RWPE2 (cell line): ENCODE data around the gene IBSP.

Experiments
- ATAC-seq: fragments of 200-7000 bp; cut with Tn5 transposase; 3 replicates; pipeline ENCODE4 v1.9.1; 2021; ENCODE audit warnings: low read depth
- DNase-seq: peaks from one replicate; pipeline ENCODE4 v3.0.0-alpha.2; 2020; ENCODE audit warnings: low spot score
- H3K27ac ChIP-seq: fragments of 450-650 bp; 2 replicates; pipeline ENCODE4 v1.5.1; 2017; ENCODE audit warnings: mild to moderate bottlenecking; ENCODE audit not compliant: poor library complexity, severe bottlenecking
- H3K27me3 ChIP-seq: fragments of 250-450 bp; sonication (Bioruptor Pico); 2 replicates; pipeline ENCODE4 v1.5.1; 2021; ENCODE audit warnings: mild to moderate bottlenecking, moderate library complexity; ENCODE audit not compliant: insufficient read depth, poor library complexity, severe bottlenecking
- H3K36me3 ChIP-seq: fragments of 250-450 bp; sonication (Bioruptor Pico); 2 replicates; pipeline ENCODE4 v1.5.1; 2020; ENCODE audit warnings: low read depth, mild to moderate bottlenecking, moderate library complexity
- H3K4me1 ChIP-seq: fragments of 250-450 bp; sonication (Bioruptor Pico); 2 replicates; pipeline ENCODE4 v1.5.1; 2021; ENCODE audit warnings: mild to moderate bottlenecking, moderate library complexity; ENCODE audit not compliant: insufficient read depth, poor library complexity, severe bottlenecking
- H3K4me3 ChIP-seq: fragments of 250-450 bp; sonication (Bioruptor Pico); 2 replicates; pipeline ENCODE4 v1.5.1; 2021; ENCODE audit warnings: mild to moderate bottlenecking, moderate library complexity; ENCODE audit not compliant: severe bottlenecking
- H3K9me3 ChIP-seq: fragments of 250-450 bp; sonication (Bioruptor Pico); 2 replicates; pipeline ENCODE4 v1.5.1; 2021; ENCODE audit warnings: mild to moderate bottlenecking, moderate library complexity; ENCODE audit not compliant: severe bottlenecking
- CTCF ChIP-seq: fragments of 450-650 bp; IDR thresholded peaks from one replicate; pipeline ENCODE4 v1.5.1; 2017; ENCODE audit warnings: mild to moderate bottlenecking, moderate library complexity; ENCODE audit not compliant: poor library complexity, severe bottlenecking

IBSP gene

GRCh38 chr4:87783781-87784180 is 15.6 kb upstream of the IBSP start:
- ATAC-seq (no peak), DNase-seq (no peak)
- Histone ChIP-seq H3K36me3 (no peaks in the 10 kb centered on the region), H3K4me3 (no peak overlapping the region), H3K4me1 (no peaks in the 10 kb centered on the region), H3K27ac (no peak overlapping the region), H3K9me3 (no peaks in the 10 kb centered on the region), H3K27me3 (no peaks in the 10 kb centered on the region)
- no peak for TF ChIP-seq CTCF

- Histone ChIP-seq H3K36me3 (no peaks in the 10 kb centered on the region), H3K27ac (no peak overlapping the region), H3K4me3 (no peak overlapping the region), H3K9me3 (no peaks in the 10 kb centered on the region), H3K4me1 (no peaks in the 10 kb centered on the region), H3K27me3 (no peaks in the 10 kb centered on the region)
- no peak for TF ChIP-seq CTCF
- no peak for DNase-seq
- no peak for ATAC-seq
Measured at GRCh38 chr4:87785731-87786509, 13.4 kb upstream of the IBSP start.

GRCh38 chr4:87802858-87803257 is 3.5 kb downstream of the IBSP start:
- Histone ChIP-seq H3K9me3 (no peaks in the 10 kb centered on the region), H3K4me1 (peaks cover 6% of the 10 kb centered on the region), H3K4me3 (no peak overlapping the region), H3K27me3 (no peaks in the 10 kb centered on the region), H3K36me3 (no peaks in the 10 kb centered on the region), H3K27ac (no peak overlapping the region)
- DNase-seq (no peak), ATAC-seq (no peak)
- TF ChIP-seq CTCF = no peak

- H3K4me1 ChIP-seq = peaks cover 6% of the 10 kb centered on the region
- no peak for ATAC-seq
- H3K27me3 ChIP-seq = no peaks in the 10 kb centered on the region
- TF ChIP-seq CTCF = no peak
- no peak overlapping the region for H3K27ac ChIP-seq
- DNase-seq = no peak
- H3K4me3 ChIP-seq = no peak overlapping the region
- H3K9me3 ChIP-seq = no peaks in the 10 kb centered on the region
- no peaks in the 10 kb centered on the region for H3K36me3 ChIP-seq
Measured at GRCh38 chr4:87803421-87803820, 4.1 kb downstream of the IBSP start.

- H3K9me3 ChIP-seq = no peaks in the 10 kb centered on the region
- no peak for TF ChIP-seq CTCF
- ATAC-seq (no peak), DNase-seq (no peak)
- no peaks in the 10 kb centered on the region for H3K27me3 ChIP-seq
- H3K36me3 ChIP-seq = no peaks in the 10 kb centered on the region
- H3K4me1 ChIP-seq = peaks cover 6% of the 10 kb centered on the region
- no peak overlapping the region for H3K27ac ChIP-seq
- H3K4me3 ChIP-seq = no peak overlapping the region
Measured at GRCh38 chr4:87804871-87805270, 5.5 kb downstream of the IBSP start.
